Measurements from ENCODE around the gene RIPPLY2. TPM values are rescaled to one million over a fixed set of nuclear protein-coding genes. Genes with fewer than 3 reads are reported as not detected.

RIPPLY2 gene
- total and polyA plus RNA-seq, 2 donors (not counting 3 experiments of a cell fraction or from before 2014, with no cell fraction given) = 0.25 to 0.53 TPM

DNA sequence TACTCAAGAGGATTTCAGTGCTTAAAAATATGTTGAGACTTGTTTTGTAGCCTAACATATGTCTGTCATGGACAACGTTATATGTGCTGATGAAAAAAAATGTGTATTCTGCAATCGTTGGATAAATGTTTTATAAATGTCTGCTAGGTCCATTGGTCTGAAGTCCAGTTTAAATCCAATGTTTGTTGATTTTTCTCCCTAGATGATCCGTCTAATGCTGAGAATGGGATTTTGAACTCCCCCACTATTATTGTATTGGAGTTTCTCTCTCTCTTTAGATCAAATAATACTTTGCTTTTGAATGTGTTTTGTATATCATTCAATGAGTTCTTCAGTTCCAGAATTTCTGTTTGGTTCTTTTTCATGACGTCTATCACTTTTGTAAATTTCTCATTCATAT lies 51.2 kb downstream of the RIPPLY2 start:
- no peak for TF ChIP-seq POLR2A (IDR thresholded peaks at IDR 0.05; ENCODE audit: low read depth, low read length)
- TF ChIP-seq FOS (IDR thresholded peaks at IDR 0.05; ENCODE audit: borderline replicate concordance, insufficient read depth, low read length) = no peak
- TF ChIP-seq GATA2 (IDR thresholded peaks at IDR 0.05; ENCODE audit: insufficient read depth, insufficient read length, low read depth, low read length) = no peak
- TF ChIP-seq, protein P1, sequence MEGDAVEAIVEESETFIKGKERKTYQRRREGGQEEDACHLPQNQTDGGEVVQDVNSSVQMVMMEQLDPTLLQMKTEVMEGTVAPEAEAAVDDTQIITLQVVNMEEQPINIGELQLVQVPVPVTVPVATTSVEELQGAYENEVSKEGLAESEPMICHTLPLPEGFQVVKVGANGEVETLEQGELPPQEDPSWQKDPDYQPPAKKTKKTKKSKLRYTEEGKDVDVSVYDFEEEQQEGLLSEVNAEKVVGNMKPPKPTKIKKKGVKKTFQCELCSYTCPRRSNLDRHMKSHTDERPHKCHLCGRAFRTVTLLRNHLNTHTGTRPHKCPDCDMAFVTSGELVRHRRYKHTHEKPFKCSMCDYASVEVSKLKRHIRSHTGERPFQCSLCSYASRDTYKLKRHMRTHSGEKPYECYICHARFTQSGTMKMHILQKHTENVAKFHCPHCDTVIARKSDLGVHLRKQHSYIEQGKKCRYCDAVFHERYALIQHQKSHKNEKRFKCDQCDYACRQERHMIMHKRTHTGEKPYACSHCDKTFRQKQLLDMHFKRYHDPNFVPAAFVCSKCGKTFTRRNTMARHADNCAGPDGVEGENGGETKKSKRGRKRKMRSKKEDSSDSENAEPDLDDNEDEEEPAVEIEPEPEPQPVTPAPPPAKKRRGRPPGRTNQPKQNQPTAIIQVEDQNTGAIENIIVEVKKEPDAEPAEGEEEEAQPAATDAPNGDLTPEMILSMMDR (IDR thresholded peaks at IDR 0.05; ENCODE audit: extremely low read depth in 1 of 2, insufficient read depth in 1 of 2, low read depth in 1 of 2, low read length in 2 of 2) = no peak
- no peak for TF ChIP-seq JUN (IDR thresholded peaks at IDR 0.05; ENCODE audit: borderline replicate concordance, insufficient read depth, insufficient read length, low read depth)
- no peak for TF ChIP-seq MYC (IDR thresholded peaks at IDR 0.05; ENCODE audit: low read depth, low read length)
- no peak for TF ChIP-seq EZH2 (IDR thresholded peaks at IDR 0.05; ENCODE audit: borderline replicate concordance, low read depth, low read length, severe bottlenecking)
- TF ChIP-seq POLR2AphosphoS5 (IDR thresholded peaks at IDR 0.05; ENCODE audit: insufficient read depth, low read depth, low read length) = no peak
- no peak for TF ChIP-seq MAX (IDR thresholded peaks at IDR 0.05; ENCODE audit: insufficient read depth, insufficient read length)
- Histone ChIP-seq H2AFZ (ENCODE audit: low read depth, low read length) (no peak overlapping the region), H3K4me2 (ENCODE audit: insufficient read depth, low read length) (no peak overlapping the region), H3K27me3 (ENCODE audit: control insufficient read depth in 2 of 2, insufficient read depth in 2 of 2, low read length in 2 of 2) (no peaks in the 10 kb centered on the region), H4K20me1 (replicated peaks; ENCODE audit: control insufficient read depth, extremely low read depth, insufficient read depth, low read length) (no peaks in the 10 kb centered on the region), H3K27ac (ENCODE audit: insufficient read depth, low read depth, low read length) (no peak overlapping the region), H3K9ac (replicated peaks; ENCODE audit: extremely low read depth, insufficient read depth, low read length) (no peak overlapping the region), H3K79me2 (ENCODE audit: control insufficient read depth, insufficient read depth, low read length) (peaks cover 3% of the 10 kb centered on the region), H3K9me3 (replicated peaks; ENCODE audit: control insufficient read depth, insufficient read depth, low read length) (no peaks in the 10 kb centered on the region), H3K36me3 (ENCODE audit: control insufficient read depth in 2 of 2, extremely low read depth in 1 of 2, insufficient read depth in 2 of 2, low read length in 2 of 2) (no peaks in the 10 kb centered on the region), H3K4me1 (ENCODE audit: control insufficient read depth, extremely low read depth, insufficient read depth, low read length) (no peaks in the 10 kb centered on the region), H3K4me3 (replicated peaks in 1 of 3; ENCODE audit: insufficient read depth in 1 of 3, low read depth in 1 of 3, low read length in 3 of 3) (no peak overlapping the region), H3K9me1 (replicated peaks; ENCODE audit: control insufficient read depth, extremely low read depth, insufficient read depth, low read length) (no peaks in the 10 kb centered on the region)
- FAIRE-seq (no peak), DNase-seq (ENCODE audit: low read depth, low spot score) (no peak)
- intact Hi-C loops (cut with micrococcal nuclease) = no loop called here
- dilution Hi-C loops (cut with MboI; ENCODE audit: extremely low pct_ligation_motif_present, low sequenced_read_pairs) = no loop called here
- CTCF ChIA-PET = no interaction called here
- POLR2A ChIA-PET = no interaction called here
- BruUV-seq (replicated peaks) = no TSS peak
